HG02642 (cell line): ENCODE measurements around the gene WWOX.

Source experiments
- ATAC-seq: cut with Tn5 transposase; IDR thresholded peaks from one replicate; pipeline ENCODE4 v1.9.1; 2021; ENCODE audit warnings: mild to moderate bottlenecking; ENCODE audit not compliant: unreplicated experiment, poor library complexity

Gene WWOX

GRCh38 chr16:79154086-79154485 is 1054.6 kb downstream of the WWOX start:
- ATAC-seq: no peak

GRCh38 chr16:79155471-79155870 is 1056.0 kb downstream of the WWOX start:
- no peak for ATAC-seq

- ATAC-seq: no peak
Observed at GRCh38 chr16:79155904-79156303, 1056.5 kb downstream of the WWOX start.

GRCh38 chr16:79156761-79157160 is 1057.3 kb downstream of the WWOX start:
- ATAC-seq: no peak

- no peak for ATAC-seq
Observed at GRCh38 chr16:79158337-79158736, 1058.9 kb downstream of the WWOX start.

GRCh38 chr16:79159261-79160049 is 1060.0 kb downstream of the WWOX start:
- no peak for ATAC-seq

- ATAC-seq: no peak
Observed at GRCh38 chr16:79162977-79163376, 1063.5 kb downstream of the WWOX start.

GRCh38 chr16:79163691-79164387 is 1064.4 kb downstream of the WWOX start:
- no peak for ATAC-seq

- no peak for ATAC-seq
Observed at GRCh38 chr16:79164388-79164995, 1065.0 kb downstream of the WWOX start.

- no peak for ATAC-seq
Observed at GRCh38 chr16:79165079-79165478, 1065.6 kb downstream of the WWOX start.

GRCh38 chr16:79165506-79165905 is 1066.1 kb downstream of the WWOX start:
- ATAC-seq: no peak

- ATAC-seq: no peak
Observed at GRCh38 chr16:79167893-79168292, 1068.4 kb downstream of the WWOX start.

- no peak for ATAC-seq
Observed at GRCh38 chr16:79168321-79168720, 1068.9 kb downstream of the WWOX start.

GRCh38 chr16:79169239-79169638 is 1069.8 kb downstream of the WWOX start:
- ATAC-seq: no peak

GRCh38 chr16:79170555-79171246 is 1071.2 kb downstream of the WWOX start:
- ATAC-seq: no peak

GRCh38 chr16:79171504-79171903 is 1072.0 kb downstream of the WWOX start:
- no peak for ATAC-seq

GRCh38 chr16:79171931-79172705 is 1072.7 kb downstream of the WWOX start:
- no peak for ATAC-seq

GRCh38 chr16:79172976-79173500 is 1073.6 kb downstream of the WWOX start:
- no peak for ATAC-seq

GRCh38 chr16:79173919-79174318 is 1074.5 kb downstream of the WWOX start:
- ATAC-seq: no peak
